SH-SY5Y (cell line): ENCODE results near the gene KRT4.

ENCODE experiments used
- GATA2 ChIP-seq: IDR thresholded peaks from 2 replicates; pipeline ENCODE4 v1.6.1; 2011; ENCODE audit warnings: mild to moderate bottlenecking, low read depth, low read length
- GATA3 ChIP-seq: IDR thresholded peaks from 2 replicates; pipeline ENCODE4 v1.6.1; 2011; ENCODE audit warnings: low read depth, mild to moderate bottlenecking, low read length, moderate library complexity

- TF ChIP-seq GATA2 (no peak), GATA3 (no peak)
These were observed 22.4 kb downstream of the KRT4 start for GRCh38 chr12:52791271-52792184.
